NCI-H2171 treated with DMSO at 0.1 percent for 48 hours (cell line): ENCODE data around the gene FAM72B.
"Not testable (repeated sequence)": the region's sequence is repeated elsewhere in the genome, so short reads cannot be mapped to it uniquely, and the experiment has no call there.

Source experiments
- DNase-seq: peaks from one replicate; lab custom pipeline; 2025; lab: John Stamatoyannopoulos, UW

FAM72B gene

GRCh38 chr1:121184290-121185127 is at the start of gene FAM72B, which contains the start of gene SRGAP2C:
FAM72B (minus strand) TSS chr1:121184340; CDS start chr1:121183489, 851 bp downstream.
SRGAP2C (plus strand) TSS chr1:121184975; CDS start chr1:121187447, 2,472 bp downstream.
- peak; percentile 99 for DNase-seq

DNA sequence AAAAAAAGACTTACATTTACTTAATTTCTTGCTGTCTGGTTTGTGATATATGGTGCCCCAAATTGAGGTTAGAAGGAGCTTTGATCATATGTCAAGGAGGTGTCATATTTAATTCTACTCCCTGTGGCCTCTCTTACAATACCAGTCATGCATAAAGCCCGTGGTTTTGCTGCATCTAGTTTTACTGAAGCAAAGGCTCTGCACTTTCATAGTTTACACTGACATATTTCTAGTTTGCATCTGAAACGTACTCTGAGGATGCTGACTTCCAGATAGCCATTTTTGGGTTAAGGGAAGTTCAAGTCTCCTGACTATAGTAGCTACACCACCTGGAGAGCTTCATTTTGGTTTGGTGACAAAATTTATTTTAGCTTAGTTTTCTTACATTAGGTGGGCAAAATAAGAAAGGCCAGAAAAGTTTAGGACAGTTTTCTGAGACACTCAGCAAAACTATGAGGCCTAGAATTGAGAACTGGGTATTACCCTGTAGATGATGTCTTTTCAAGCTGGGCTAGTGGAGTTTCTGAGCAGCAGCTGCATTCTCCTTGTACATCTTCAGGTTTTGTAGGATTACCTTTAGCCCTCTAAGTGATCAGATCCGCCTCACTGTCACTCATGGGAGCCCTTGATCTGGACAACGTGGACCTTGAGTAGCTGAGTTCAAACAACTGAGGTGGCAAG is 48.4 kb upstream of the FAM72B start:
- DNase-seq = not testable (repeated sequence)

DNA sequence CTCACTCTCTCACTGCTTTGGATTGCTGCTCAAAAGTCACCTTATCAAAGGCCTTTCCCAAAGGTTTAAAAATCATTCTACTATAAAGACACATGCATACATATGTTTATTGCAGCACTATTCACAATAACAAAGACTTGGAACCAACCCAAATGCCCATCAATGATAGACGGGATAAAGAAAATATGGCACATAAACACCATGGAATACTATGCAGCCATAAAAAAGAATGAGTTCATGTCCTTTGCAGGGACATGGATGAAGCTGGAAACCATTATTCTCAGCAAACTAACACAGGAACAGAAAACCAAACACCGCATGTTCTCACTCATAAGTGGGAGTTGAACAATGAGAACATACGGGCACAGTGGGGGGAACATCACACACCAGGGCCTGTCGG is 46.5 kb upstream of the FAM72B start:
- not testable (repeated sequence) for DNase-seq

DNA sequence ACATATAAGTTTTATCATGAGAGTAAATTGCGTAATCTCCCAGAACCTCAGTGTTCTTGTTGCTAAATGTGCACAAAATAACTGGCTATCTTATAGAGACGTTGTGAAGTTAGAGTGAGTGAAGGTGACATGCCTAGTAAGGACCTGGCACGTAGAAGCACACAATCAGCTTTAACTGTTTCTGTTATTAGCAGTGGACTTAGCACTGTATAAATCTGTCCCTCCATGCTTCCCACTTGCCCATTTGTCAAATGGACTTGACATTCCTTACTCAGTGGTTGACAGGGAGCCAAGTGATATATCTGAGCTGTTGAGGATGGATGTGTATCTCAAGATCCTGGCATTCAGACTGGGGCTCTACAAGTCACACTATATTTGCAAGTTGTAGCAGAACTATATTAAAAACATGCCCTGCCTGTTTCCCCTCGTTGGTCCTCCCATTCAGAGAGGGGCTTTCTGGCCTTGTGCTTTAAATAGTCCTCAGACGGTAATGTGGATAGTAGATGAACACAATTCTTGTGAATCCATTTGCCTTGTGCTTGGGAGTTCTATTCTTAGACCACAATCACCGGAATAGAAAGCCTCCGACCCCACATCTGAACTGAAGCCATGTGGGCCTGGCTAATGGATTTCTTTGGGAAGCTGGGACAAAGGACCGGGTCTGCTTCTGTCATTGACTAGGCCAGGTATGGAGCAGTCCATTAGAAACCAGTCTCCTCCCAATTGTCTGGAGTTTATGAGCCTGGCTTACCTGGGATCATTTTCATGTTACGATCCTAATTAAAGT is 43.6 kb upstream of the FAM72B start:
- DNase-seq = not testable (repeated sequence)

DNA sequence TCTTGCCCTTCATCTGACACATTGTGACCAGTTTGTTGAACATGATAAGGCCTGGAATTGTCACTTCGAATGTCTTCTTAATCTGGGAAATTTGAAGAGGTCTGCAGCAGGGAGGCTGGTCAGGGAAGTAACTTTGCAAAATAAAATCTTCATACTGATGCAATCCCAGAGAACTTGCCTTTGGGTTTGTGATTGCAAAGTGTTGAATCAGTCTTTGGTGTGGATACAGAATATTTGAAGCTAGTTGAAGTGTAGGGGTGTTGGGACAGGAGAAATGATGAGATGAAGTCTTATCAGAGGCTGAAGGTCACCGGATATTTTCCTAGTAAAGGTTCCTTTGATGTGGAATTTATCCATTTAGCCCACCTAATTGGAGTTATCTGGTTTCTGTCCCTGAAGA is 42.8 kb upstream of the FAM72B start:
- not testable (repeated sequence) for DNase-seq

DNA sequence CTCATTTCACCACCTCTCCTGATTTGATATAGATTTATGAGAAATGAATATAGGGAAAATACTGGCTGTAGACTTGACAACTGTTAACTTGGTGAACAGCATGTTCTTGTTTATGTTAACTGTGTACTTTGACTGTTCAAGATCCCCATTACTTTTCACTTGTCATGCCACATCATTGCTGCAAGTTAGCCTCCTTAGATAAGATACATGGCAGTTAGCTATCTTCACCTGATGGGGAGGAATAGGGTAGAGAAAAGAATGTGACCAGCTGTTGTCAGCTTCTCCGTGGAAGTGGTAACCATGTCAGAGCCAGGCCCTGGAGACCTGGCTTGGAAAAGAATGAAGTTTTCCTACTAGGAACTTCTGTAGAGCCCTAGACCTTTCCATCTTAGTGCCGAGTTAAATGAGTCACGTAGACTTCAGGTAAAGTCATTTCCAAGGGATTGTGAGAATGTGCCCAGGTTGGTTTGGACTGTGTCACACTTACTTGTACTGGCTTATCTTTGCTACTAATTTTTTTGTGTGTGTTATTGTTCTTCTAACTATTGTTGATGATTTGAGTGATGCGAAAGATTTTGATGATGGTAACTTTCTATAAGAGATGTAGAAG is 42.3 kb upstream of the FAM72B start:
- not testable (repeated sequence) for DNase-seq

DNA sequence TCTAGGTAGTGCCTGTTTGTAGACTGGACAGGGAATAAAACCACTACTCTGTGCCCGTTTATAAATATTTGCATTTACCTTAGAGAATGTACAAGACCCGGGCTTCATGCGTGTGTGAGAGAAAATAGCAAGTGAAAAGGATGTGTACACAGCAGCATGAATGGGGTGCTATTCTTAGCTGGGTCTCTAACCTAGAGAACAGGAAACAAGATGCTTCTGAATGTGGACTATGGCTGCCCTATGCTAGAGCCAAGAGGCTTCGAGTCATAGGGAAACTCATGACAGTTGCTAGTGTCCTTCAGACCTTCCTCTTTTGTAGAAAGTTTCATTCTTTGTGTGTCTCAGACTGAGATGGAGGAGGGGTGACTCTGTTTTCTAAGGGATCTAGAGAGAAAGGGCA is 40.6 kb upstream of the FAM72B start:
- DNase-seq = not testable (repeated sequence)

GRCh38 chr1:121221770-121222169 is 37.6 kb upstream of the FAM72B start:
- not testable (repeated sequence) for DNase-seq

DNA sequence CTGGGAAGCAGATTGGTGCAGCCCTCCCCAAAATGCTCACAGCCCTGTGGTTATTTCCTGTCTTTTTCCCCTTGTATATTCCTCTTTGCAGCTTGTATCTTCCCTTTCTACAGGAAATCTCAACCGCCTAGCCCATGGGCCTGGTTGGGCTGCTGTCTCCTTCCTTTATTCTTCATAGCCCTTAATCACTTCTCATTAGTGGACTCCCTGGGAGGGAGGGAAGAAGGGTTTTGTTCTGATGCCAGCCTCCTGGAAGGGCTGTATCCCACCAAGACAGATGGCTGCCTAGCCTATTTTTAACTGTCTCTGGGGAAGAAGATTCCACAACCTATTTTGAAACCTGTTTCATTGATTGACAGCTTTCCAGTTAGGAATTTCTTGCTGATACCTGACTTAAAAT is 32.5 kb upstream of the FAM72B start:
- not testable (repeated sequence) for DNase-seq

DNA sequence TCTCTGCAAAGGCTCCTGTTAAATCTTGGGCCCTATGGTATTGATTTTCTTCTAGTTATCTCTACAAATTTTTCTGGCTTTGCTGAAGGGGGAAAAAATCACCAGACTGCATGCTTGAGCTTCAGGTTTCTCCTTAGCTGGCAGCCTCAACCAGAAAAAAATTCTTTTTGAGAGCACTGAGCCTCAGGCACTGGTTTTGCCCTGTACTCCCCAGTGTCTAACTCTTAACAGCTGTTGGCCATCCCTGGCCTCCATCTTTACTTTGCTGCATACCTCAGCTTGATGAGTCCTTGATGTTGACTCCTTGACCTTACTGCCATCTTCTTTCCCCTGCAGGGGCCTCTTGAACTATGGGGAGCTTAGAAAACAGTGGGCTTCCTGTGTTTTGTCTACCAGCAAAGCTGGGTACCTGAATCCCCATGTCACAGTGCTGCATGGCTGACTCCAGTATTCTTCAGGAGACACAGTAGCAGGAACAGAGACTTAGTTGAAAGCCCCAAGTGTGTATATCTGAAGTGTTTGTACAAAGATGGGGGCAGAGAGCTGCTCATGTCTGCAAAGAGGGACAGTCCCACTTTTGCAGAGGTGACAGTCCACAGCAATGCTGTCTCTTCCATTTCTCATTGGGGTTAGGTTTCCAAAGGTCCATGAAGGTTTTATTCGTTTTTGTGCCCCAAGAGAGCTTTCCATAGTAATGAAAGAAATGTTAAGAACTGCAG is 31.7 kb upstream of the FAM72B start:
- DNase-seq = not testable (repeated sequence)

DNA sequence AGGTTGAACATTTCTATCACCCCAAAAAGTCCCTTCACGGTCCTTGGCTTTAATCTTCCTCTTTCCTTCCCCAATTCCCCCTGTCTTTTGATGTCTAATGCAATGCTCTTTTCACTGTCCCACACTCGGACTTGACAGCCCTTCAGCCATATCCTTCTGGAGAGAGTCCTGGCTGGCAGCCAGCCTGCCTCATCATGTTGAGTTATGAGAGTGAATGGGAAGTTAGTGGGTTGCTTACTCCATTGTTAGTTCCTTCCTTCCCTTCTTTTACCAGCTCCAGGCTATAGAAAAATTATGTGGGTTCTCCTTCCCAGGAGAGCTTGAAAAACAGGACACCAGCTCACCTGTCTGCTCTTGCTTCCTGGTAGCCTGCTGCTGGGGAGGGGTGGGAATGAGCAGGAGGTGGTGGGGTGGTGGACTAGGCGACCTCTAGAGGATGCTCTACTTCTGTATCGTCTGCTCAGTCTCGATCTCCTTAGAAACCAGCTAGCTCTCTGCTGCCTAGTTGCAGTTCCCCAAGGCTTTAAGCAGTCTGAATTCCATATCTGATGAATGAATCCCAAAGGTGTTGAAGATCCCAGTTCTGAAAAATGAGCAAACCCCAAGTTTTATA is 30.5 kb upstream of the FAM72B start:
- not testable (repeated sequence) for DNase-seq

GRCh38 chr1:121213491-121213890 is 29.4 kb upstream of the FAM72B start:
- DNase-seq = peak; percentile 25

DNA sequence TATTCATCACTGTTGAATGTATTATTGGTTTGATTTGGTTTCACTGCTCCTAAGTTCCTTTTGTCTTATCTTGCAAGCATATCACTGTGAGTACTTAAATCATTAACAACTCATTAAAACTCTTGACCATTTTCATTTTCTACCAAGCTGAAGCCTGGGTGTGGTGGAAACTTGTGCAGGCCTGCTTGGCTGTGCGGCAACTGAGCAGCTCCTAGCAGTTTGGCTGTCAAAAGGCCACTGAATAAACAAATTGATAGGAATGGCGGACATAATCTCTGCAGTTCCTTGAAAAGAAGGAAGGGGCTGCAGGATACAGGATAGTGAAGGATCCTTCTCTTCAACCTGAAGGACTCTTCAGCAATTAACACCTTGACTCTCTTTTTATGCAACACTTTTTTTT is 26.6 kb upstream of the FAM72B start:
- not testable (repeated sequence) for DNase-seq

GRCh38 chr1:121208375-121208774 is 24.2 kb upstream of the FAM72B start:
- DNase-seq = not testable (repeated sequence)

GRCh38 chr1:121207328-121207727 is 23.2 kb upstream of the FAM72B start:
- not testable (repeated sequence) for DNase-seq

GRCh38 chr1:121205786-121206711 is 21.9 kb upstream of the FAM72B start:
- DNase-seq = not testable (repeated sequence)

- DNase-seq = not testable (repeated sequence)
Observed at GRCh38 chr1:121202986-121203385, 18.8 kb upstream of the FAM72B start.

GRCh38 chr1:121200985-121201981 is 17.1 kb upstream of the FAM72B start:
- not testable (repeated sequence) for DNase-seq
